HCT116 (cell line): ENCODE results near the gene TFAP2D. TPM values are rescaled to one million over a fixed set of nuclear protein-coding genes. Genes with fewer than 3 reads are reported as not detected.

Experiments
- ATAC-seq: fragments of 200-7000 bp; cut with Tn5 transposase; 2 replicates; pipeline ENCODE4 v1.9.1; 2020; ENCODE audit warnings: mild to moderate bottlenecking, moderate library complexity
- BruUV-seq: library from RNA; stranded (reverse); fragments of 400-500 nt; replicated peaks from 2 replicates; lab custom pipeline; 2021; lab: Mats Ljungman, UMichigan
- CTCF ChIA-PET: fragments of 300-600 bp; sonication (Branson Sonifier 250); formaldehyde crosslinking; loops from one replicate; lab custom pipeline; 2021; ENCODE audit warnings: antibody characterized with exemption; lab: Charles Lee
- POLR2A ChIA-PET: fragments of 300-600, 350-600 bp; sonication (Branson Sonifier 250); formaldehyde crosslinking; loops from one replicate; lab custom pipeline; 2021; ENCODE audit warnings: antibody characterized with exemption; lab: Charles Lee
- RAD21 ChIA-PET, 2 experiments: fragments of 300-600 bp; sonication (Branson Sonifier 250); formaldehyde crosslinking; loops; one replicate each; lab custom pipeline; 2023; ENCODE audit warnings: low total read pairs in 2 of 2; ENCODE audit not compliant: uncharacterized antibody in 2 of 2, unreplicated experiment in 2 of 2, low non-redundant PET in 1 of 2; lab: Charles Lee
- DNase-seq: peaks from one replicate; pipeline ENCODE4 v3.0.0-alpha.2; 2010; ENCODE audit warnings: low read depth, low spot score
- H2AFZ ChIP-seq: fragments of 200-600 bp; shearing (Covaris generic), sonication (generic); 2 replicates; pipeline ENCODE4 v1.6.1; 2017; ENCODE audit warnings: low read depth, mixed run types, mixed read lengths, antibody characterized with exemption, low read length; ENCODE audit not compliant: poor library complexity, severe bottlenecking
- H3K27ac ChIP-seq: 2 replicates; pipeline ENCODE4 v1.5.1; 2012; ENCODE audit warnings: low read depth, low read length
- H3K27me3 ChIP-seq: fragments of 200-600 bp; sonication (generic); 2 replicates; pipeline ENCODE4 v1.6.1; 2016; ENCODE audit warnings: mixed run types, low read length, mixed read lengths; ENCODE audit not compliant: insufficient read depth
- H3K36me3 ChIP-seq, 2 experiments: fragments of 200-500 bp in 1 of 2; fragments of 200-600 bp in 1 of 2; sonication (Bioruptor generic) in 1 of 2; sonication (generic) in 1 of 2; 2 replicates each; pipeline versions ENCODE4 v1.5.1 to v1.6.1; 2014 to 2016; ENCODE audit warnings: low read length in 2 of 2, inconsistent platforms in 1 of 2, mixed read lengths in 1 of 2, mixed run types in 1 of 2; ENCODE audit not compliant: insufficient read depth in 2 of 2, control insufficient read depth in 1 of 2
- H3K4me1 ChIP-seq, 2 experiments: fragments of 200-600 bp in 1 of 2; sonication (generic) in 1 of 2; 2 replicates each; pipeline versions ENCODE4 v1.5.1 to v1.6.1; 2012 to 2017; ENCODE audit warnings: low read length in 2 of 2, inconsistent platforms in 1 of 2, mild to moderate bottlenecking in 1 of 2, mixed read lengths in 1 of 2, mixed run types in 1 of 2, moderate library complexity in 1 of 2; ENCODE audit not compliant: insufficient read depth in 2 of 2, control insufficient read depth in 1 of 2
- H3K4me2 ChIP-seq: fragments of 200-600 bp; sonication (generic); 2 replicates; pipeline ENCODE4 v1.6.1; 2017; ENCODE audit warnings: mixed run types, low read length, mixed read lengths
- H3K4me3 ChIP-seq, 2 experiments: fragments of 200-600 bp in 1 of 2; sonication (generic) in 1 of 2; replicated peaks in 1 of 2; 2 replicates each; pipeline ENCODE4 v1.5.1; 2011 to 2016; ENCODE audit warnings: low read length in 2 of 2, control low read depth in 1 of 2, low read depth in 1 of 2, mild to moderate bottlenecking in 1 of 2, mixed read lengths in 1 of 2, mixed run types in 1 of 2
- H3K79me2 ChIP-seq: fragments of 200-600 bp; sonication (generic); 2 replicates; pipeline ENCODE4 v1.6.1; 2017; ENCODE audit warnings: mild to moderate bottlenecking, mixed run types, low read length, moderate library complexity, mixed read lengths; ENCODE audit not compliant: insufficient read depth
- H3K9ac ChIP-seq: fragments of 200-600 bp; sonication (generic); 2 replicates; pipeline ENCODE4 v1.6.1; 2016; ENCODE audit warnings: low read length, mixed read lengths
- H3K9me2 ChIP-seq: fragments of 200-600 bp; sonication (generic), shearing (Covaris generic); 2 replicates; pipeline ENCODE4 v1.6.1; 2017; ENCODE audit warnings: mixed run types, mild to moderate bottlenecking, moderate library complexity; ENCODE audit not compliant: insufficient read depth
- H3K9me3 ChIP-seq, 2 experiments: fragments of 200-500 bp in 1 of 2; fragments of 200-600 bp in 1 of 2; sonication (Bioruptor generic) in 1 of 2; sonication (generic) in 1 of 2; 2 replicates each; pipeline ENCODE4 v1.6.1; 2014 to 2017; ENCODE audit warnings: low read length in 2 of 2, mixed read lengths in 2 of 2, inconsistent platforms in 1 of 2, low read depth in 1 of 2, mild to moderate bottlenecking in 1 of 2, mixed run types in 1 of 2, moderate library complexity in 1 of 2; ENCODE audit not compliant: control insufficient read depth in 1 of 2, insufficient read depth in 1 of 2
- H4K20me1 ChIP-seq: fragments of 200-600 bp; sonication (generic), shearing (Covaris generic); 2 replicates; pipeline ENCODE4 v1.6.1; 2017; ENCODE audit warnings: mixed run types, mild to moderate bottlenecking, moderate library complexity; ENCODE audit not compliant: insufficient read depth
- CTCF ChIP-seq, 3 experiments: fragments of 200-600 bp in 1 of 3; sonication (generic) in 1 of 3; IDR thresholded peaks in 2 of 3; conservative IDR thresholded peaks in 1 of 3; 2 replicates each; pipeline ENCODE4 v1.5.1; 2012 to 2017; ENCODE audit warnings: low read depth in 2 of 3, low read length in 2 of 3, antibody characterized with exemption in 1 of 3, borderline replicate concordance in 1 of 3, control low read depth in 1 of 3, mild to moderate bottlenecking in 1 of 3, mixed read lengths in 1 of 3, mixed run types in 1 of 3, moderate library complexity in 1 of 3; ENCODE audit not compliant: insufficient read depth in 1 of 3
- ELF1 ChIP-seq: IDR thresholded peaks from 2 replicates; pipeline ENCODE4 v1.6.1; 2012; ENCODE audit warnings: low read depth, borderline replicate concordance
- EZH2 ChIP-seq: fragments of 200-600 bp; sonication (generic); IDR thresholded peaks from 2 replicates; pipeline ENCODE4 v1.6.1; 2017; ENCODE audit warnings: antibody characterized with exemption, mixed run types
- EZH2phosphoT487 ChIP-seq: fragments of 200-600 bp; IDR thresholded peaks from 2 replicates; pipeline ENCODE4 v1.6.1; 2018; ENCODE audit warnings: antibody characterized with exemption, borderline replicate concordance
- FOSL1 ChIP-seq: IDR thresholded peaks from 2 replicates; pipeline ENCODE4 v1.6.1; 2012; ENCODE audit warnings: low read depth
- JUND ChIP-seq: IDR thresholded peaks from 2 replicates; pipeline ENCODE4 v1.6.1; 2012
- MAX ChIP-seq: IDR thresholded peaks from 2 replicates; pipeline ENCODE4 v1.6.1; 2012
- POLR2AphosphoS5 ChIP-seq: IDR thresholded peaks from 2 replicates; pipeline ENCODE4 v1.6.1; 2011; ENCODE audit warnings: mild to moderate bottlenecking, low read depth, low read length, moderate library complexity
- SP1 ChIP-seq: IDR thresholded peaks from 2 replicates; pipeline ENCODE4 v1.6.1; 2012; ENCODE audit warnings: low read depth
- ZFX ChIP-seq: fragments of 450-650 bp; IDR thresholded peaks from 2 replicates; pipeline ENCODE4 v1.6.1; 2017
- intact Hi-C: fragments of 100-400 bp; cut with micrococcal nuclease; formaldehyde crosslinking; loops from 2 replicates; pipeline ENCODE4 v1.10.0; 2022
- total RNA-seq: library from RNA; stranded (reverse); gene quantifications from one replicate; pipeline ENCODE4 v1.2.1, GENCODE V29; 2021; ENCODE audit not compliant: unreplicated experiment
- TF ChIP-seq, protein P1 (sequence below): IDR thresholded peaks from 2 replicates; pipeline ENCODE4 v1.6.1; 2012; ENCODE audit warnings: low read depth
- TF ChIP-seq, protein P2 (sequence below): IDR thresholded peaks from 2 replicates; pipeline ENCODE4 v1.6.1; 2012

TFAP2D gene
- total RNA-seq, 1 experiment from 2014 or later: not detected

- no peaks in the 10 kb centered on the region for H4K20me1 ChIP-seq
- ATAC-seq: no peak
- no peaks in the 10 kb centered on the region for H3K4me1 ChIP-seq
- no peak overlapping the region for H3K4me3 ChIP-seq
- no peak for DNase-seq
- peaks cover 0 to 4% of the 10 kb centered on the region in 2 experiments; a peak in 2 of 4 replicates for H3K9me3 ChIP-seq
- ChIA-PET RAD21 (no interaction called here), POLR2A (no interaction called here), CTCF (no interaction called here)
- no peaks in the 10 kb centered on the region for H3K36me3 ChIP-seq
- no peak overlapping the region for H3K4me2 ChIP-seq
- intact Hi-C loops: no loop called here
- no peak overlapping the region for H3K27ac ChIP-seq
- no peak overlapping the region for H2AFZ ChIP-seq
- H3K27me3 ChIP-seq: no peaks in the 10 kb centered on the region
- no peak for TF ChIP-seq ELF1
- TF ChIP-seq, protein P1, sequence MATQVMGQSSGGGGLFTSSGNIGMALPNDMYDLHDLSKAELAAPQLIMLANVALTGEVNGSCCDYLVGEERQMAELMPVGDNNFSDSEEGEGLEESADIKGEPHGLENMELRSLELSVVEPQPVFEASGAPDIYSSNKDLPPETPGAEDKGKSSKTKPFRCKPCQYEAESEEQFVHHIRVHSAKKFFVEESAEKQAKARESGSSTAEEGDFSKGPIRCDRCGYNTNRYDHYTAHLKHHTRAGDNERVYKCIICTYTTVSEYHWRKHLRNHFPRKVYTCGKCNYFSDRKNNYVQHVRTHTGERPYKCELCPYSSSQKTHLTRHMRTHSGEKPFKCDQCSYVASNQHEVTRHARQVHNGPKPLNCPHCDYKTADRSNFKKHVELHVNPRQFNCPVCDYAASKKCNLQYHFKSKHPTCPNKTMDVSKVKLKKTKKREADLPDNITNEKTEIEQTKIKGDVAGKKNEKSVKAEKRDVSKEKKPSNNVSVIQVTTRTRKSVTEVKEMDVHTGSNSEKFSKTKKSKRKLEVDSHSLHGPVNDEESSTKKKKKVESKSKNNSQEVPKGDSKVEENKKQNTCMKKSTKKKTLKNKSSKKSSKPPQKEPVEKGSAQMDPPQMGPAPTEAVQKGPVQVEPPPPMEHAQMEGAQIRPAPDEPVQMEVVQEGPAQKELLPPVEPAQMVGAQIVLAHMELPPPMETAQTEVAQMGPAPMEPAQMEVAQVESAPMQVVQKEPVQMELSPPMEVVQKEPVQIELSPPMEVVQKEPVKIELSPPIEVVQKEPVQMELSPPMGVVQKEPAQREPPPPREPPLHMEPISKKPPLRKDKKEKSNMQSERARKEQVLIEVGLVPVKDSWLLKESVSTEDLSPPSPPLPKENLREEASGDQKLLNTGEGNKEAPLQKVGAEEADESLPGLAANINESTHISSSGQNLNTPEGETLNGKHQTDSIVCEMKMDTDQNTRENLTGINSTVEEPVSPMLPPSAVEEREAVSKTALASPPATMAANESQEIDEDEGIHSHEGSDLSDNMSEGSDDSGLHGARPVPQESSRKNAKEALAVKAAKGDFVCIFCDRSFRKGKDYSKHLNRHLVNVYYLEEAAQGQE: no peak
- TF ChIP-seq EZH2phosphoT487: no peak
- TF ChIP-seq POLR2AphosphoS5: no peak
- TF ChIP-seq CTCF (IDR thresholded peaks at IDR 0.05 in 2 of 3, conservative IDR thresholded peaks at IDR 0.05 in 1 of 3; ENCODE audit: borderline replicate concordance in 1 of 3, insufficient read depth in 1 of 3, low read depth in 2 of 3, low read length in 2 of 3): no peak
- no peak for TF ChIP-seq EZH2
- TF ChIP-seq, protein P2, sequence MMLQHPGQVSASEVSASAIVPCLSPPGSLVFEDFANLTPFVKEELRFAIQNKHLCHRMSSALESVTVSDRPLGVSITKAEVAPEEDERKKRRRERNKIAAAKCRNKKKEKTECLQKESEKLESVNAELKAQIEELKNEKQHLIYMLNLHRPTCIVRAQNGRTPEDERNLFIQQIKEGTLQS: no peak
- TF ChIP-seq MAX: no peak
- TF ChIP-seq SP1: no peak
- TF ChIP-seq FOSL1: no peak
- TF ChIP-seq ZFX: no peak
- no peak for TF ChIP-seq JUND
- H3K79me2 ChIP-seq: no peaks in the 10 kb centered on the region
- BruUV-seq: no TSS peak
- H3K9me2 ChIP-seq: no peaks in the 10 kb centered on the region
- no peak overlapping the region for H3K9ac ChIP-seq
Observed at GRCh38 chr6:50691814-50692495, 21.4 kb upstream of the TFAP2D start.
